B cell (primary cell): ENCODE data around the gene GIMD1. TPM values are rescaled to one million over a fixed set of nuclear protein-coding genes. Genes with fewer than 3 reads are reported as not detected.
"Not testable (repeated sequence)": the region's sequence is repeated elsewhere in the genome, so short reads cannot be mapped to it uniquely, and the experiment has no call there.

Experiments used
- ATAC-seq: fragments of 200-7000 bp; cut with Tn5 transposase; one replicate; pipeline ENCODE4 v1.10.0; 2021; ENCODE audit warnings: low read depth, mild to moderate bottlenecking, moderate number of reproducible peaks, moderate library complexity
- CTCF ChIA-PET: fragments of 350-600 bp; sonication (Branson Sonifier 250); formaldehyde crosslinking; loops from one replicate; lab custom pipeline; 2021; ENCODE audit warnings: antibody characterized with exemption, inconsistent platforms; lab: Charles Lee
- POLR2A ChIA-PET: fragments of 350-600 bp; sonication (Branson Sonifier 250); formaldehyde crosslinking; loops from one replicate; lab custom pipeline; 2021; ENCODE audit warnings: antibody characterized with exemption; lab: Charles Lee
- DNase-seq: peaks from one replicate; pipeline ENCODE4 v3.0.0; 2013
- H2AFZ ChIP-seq: 2 replicates; pipeline ENCODE4 v1.6.1; 2012; ENCODE audit warnings: mild to moderate bottlenecking, low read depth, low read length; ENCODE audit not compliant: insufficient read depth, poor library complexity, severe bottlenecking
- H3K27ac ChIP-seq, 2 donors: 1 replicate in 1 of 2; 2 replicates in 1 of 2; pipeline ENCODE4 v1.5.1; 2012 to 2013; ENCODE audit warnings: low read length in 2 of 2, mild to moderate bottlenecking in 2 of 2, moderate library complexity in 1 of 2
- H3K27me3 ChIP-seq, 4 experiments: fragments of 200-600 bp in 1 of 4; sonication (generic) in 1 of 4; replicated peaks in 1 of 4; 1 replicate in 2 of 4; 2 replicates in 2 of 4; pipeline versions ENCODE4 v1.6.1 to v1.7.0; 2013 to 2016; ENCODE audit warnings: low read length in 3 of 4, mild to moderate bottlenecking in 2 of 4, mixed read lengths in 1 of 4, moderate library complexity in 1 of 4; ENCODE audit not compliant: insufficient read depth in 4 of 4, control insufficient read depth in 3 of 4; ENCODE audit errors: control extremely low read depth in 1 of 4
- H3K36me3 ChIP-seq, 2 experiments: replicated peaks in 1 of 2; 1 replicate in 1 of 2; 2 replicates in 1 of 2; pipeline versions ENCODE4 v1.6.1 to v1.7.1; 2013; ENCODE audit warnings: low read length in 1 of 2; ENCODE audit not compliant: insufficient read depth in 2 of 2, control insufficient read depth in 1 of 2; ENCODE audit errors: control extremely low read depth in 1 of 2, extremely low read depth in 1 of 2
- H3K4me1 ChIP-seq, 2 donors: fragments of 200-600 bp in 1 of 2; sonication (generic) in 1 of 2; 1 replicate in 1 of 2; 2 replicates in 1 of 2; pipeline versions ENCODE4 v1.5.1 to v1.6.1; 2013 to 2017; ENCODE audit warnings: low read length in 2 of 2; ENCODE audit not compliant: control insufficient read depth in 2 of 2, insufficient read depth in 2 of 2
- H3K4me2 ChIP-seq: replicated peaks from 2 replicates; pipeline ENCODE3; 2012; ENCODE audit warnings: mild to moderate bottlenecking, low read depth, low read length; ENCODE audit not compliant: poor library complexity, severe bottlenecking
- H3K4me3 ChIP-seq, 5 experiments: fragments of 200-600 bp in 1 of 5; sonication (generic) in 1 of 5; 1 replicate in 3 of 5; 2 replicates in 2 of 5; pipeline versions ENCODE4 v1.5.1 to v1.7.0; 2011 to 2016; ENCODE audit warnings: low read length in 4 of 5, mild to moderate bottlenecking in 4 of 5, low read depth in 2 of 5, control low read depth in 1 of 5, moderate library complexity in 1 of 5; ENCODE audit not compliant: insufficient read depth in 1 of 5; ENCODE audit errors: control extremely low read depth in 1 of 5, extremely low read depth in 1 of 5
- H3K79me2 ChIP-seq: fragments of 200-600 bp; sonication (generic); one replicate; pipeline ENCODE4 v1.6.0; 2016; ENCODE audit warnings: low read length; ENCODE audit not compliant: control insufficient read depth, insufficient read depth
- H3K9ac ChIP-seq: fragments of 200-600 bp; sonication (generic); 2 replicates; pipeline ENCODE4 v1.6.1; 2017; ENCODE audit warnings: mild to moderate bottlenecking, low read length, moderate library complexity
- H3K9me3 ChIP-seq, 3 donors: one replicate each; pipeline versions ENCODE4 v1.6.1 to v1.7.1; 2013; ENCODE audit warnings: low read length in 2 of 3; ENCODE audit not compliant: control insufficient read depth in 2 of 3, insufficient read depth in 1 of 3; ENCODE audit errors: control extremely low read depth in 1 of 3
- H4K20me1 ChIP-seq: 2 replicates; pipeline ENCODE4 v1.6.0; 2012; ENCODE audit warnings: mild to moderate bottlenecking, low read length; ENCODE audit not compliant: insufficient read depth, control insufficient read depth, poor library complexity, severe bottlenecking
- H3K27ac Mint-ChIP-seq: one replicate; pipeline ENCODE4 v1.8.0; 2021; ENCODE audit warnings: mixed read lengths
- H3K27me3 Mint-ChIP-seq: one replicate; pipeline ENCODE4 v1.8.0; 2021; ENCODE audit warnings: mixed read lengths
- H3K4me1 Mint-ChIP-seq: one replicate; pipeline ENCODE4 v1.8.0; 2021; ENCODE audit warnings: mixed read lengths
- H3K4me3 Mint-ChIP-seq: one replicate; pipeline ENCODE4 v1.8.0; 2021; ENCODE audit warnings: mixed read lengths
- H3K9me3 Mint-ChIP-seq: one replicate; pipeline ENCODE4 v1.8.0; 2022; ENCODE audit warnings: mixed read lengths; ENCODE audit not compliant: insufficient read depth
- EZH2 ChIP-seq: IDR thresholded peaks from 2 replicates; pipeline ENCODE4 v1.6.1; 2012; ENCODE audit warnings: borderline replicate concordance, low read depth, mild to moderate bottlenecking, moderate library complexity, low read length; ENCODE audit not compliant: insufficient read depth, poor library complexity, severe bottlenecking
- WGBS: methylation state at CpG from one replicate; pipeline ENCODE4 v1.1.5; 2013; ENCODE audit warnings: missing lambda C conversion rate; ENCODE audit not compliant: insufficient coverage; 5-methylcytosine and 5-hydroxymethylcytosine counted together
- intact Hi-C: fragments of 100-400 bp; cut with micrococcal nuclease; formaldehyde crosslinking; loops from one replicate; pipeline ENCODE4 v1.10.0; 2022
- polyA plus RNA-seq: library from polyadenylated mRNA; depleted of rRNA; stranded (reverse); fragments of >200 nt; gene quantifications from 2 replicates; pipeline ENCODE4 v1.2.3, GENCODE V29; 2012
- total RNA-seq, 2 donors: library from RNA; stranded (reverse); fragments of 120-200 nt in 1 of 2; gene quantifications; 1 replicate in 1 of 2; 2 replicates in 1 of 2; pipeline versions ENCODE4 v1.2.3 to v1.2.4, GENCODE V29; 2013 to 2022
- TF ChIP-seq, protein P1 (sequence below): fragments of 200-600 bp; IDR thresholded peaks from one replicate; pipeline ENCODE4 v1.8.0; 2022; ENCODE audit warnings: antibody characterized with exemption, mild to moderate bottlenecking

Gene GIMD1
- total and polyA plus RNA-seq, 2 donors (not counting 1 experiment from before 2014, with no cell fraction given) = not detected

- no peak overlapping the region for H3K27ac ChIP-seq
These were observed 42.8 kb downstream of the GIMD1 start for GRCh38 chr4:106325800-106326199.

GRCh38 chr4:106323119-106323518, 45.5 kb downstream of the GIMD1 start:
- Histone ChIP-seq H3K4me3 (no peak overlapping the region), H4K20me1 (no peaks in the 10 kb centered on the region), H3K9me3 (peaks cover 0 to 8% (median 0%) of the 10 kb centered on the region in 3 donors), H2AFZ (no peak overlapping the region), H3K9ac (no peak overlapping the region), H3K79me2 (peaks cover 38% of the 10 kb centered on the region), H3K4me2 (no peak overlapping the region), H3K36me3 (peaks cover 0 to 26% of the 10 kb centered on the region in 2 experiments), H3K27me3 (no peaks in the 10 kb centered on the region), H3K27ac (no peak overlapping the region), H3K4me1 (peaks cover 0 to under 1% of the 10 kb centered on the region in 2 donors)
- H3K4me1 Mint-ChIP-seq = peaks cover 9% of the 10 kb centered on the region
- POLR2A ChIA-PET = no interaction called here
- H3K27me3 Mint-ChIP-seq = no peaks in the 10 kb centered on the region
- DNase-seq (no peak), ATAC-seq (no peak)
- H3K27ac Mint-ChIP-seq = no peak overlapping the region
- H3K4me3 Mint-ChIP-seq = no peak overlapping the region
- H3K9me3 Mint-ChIP-seq = no peaks in the 10 kb centered on the region
- CTCF ChIA-PET = no interaction called here
- intact Hi-C loops = no loop called here
- TF ChIP-seq, protein P1, sequence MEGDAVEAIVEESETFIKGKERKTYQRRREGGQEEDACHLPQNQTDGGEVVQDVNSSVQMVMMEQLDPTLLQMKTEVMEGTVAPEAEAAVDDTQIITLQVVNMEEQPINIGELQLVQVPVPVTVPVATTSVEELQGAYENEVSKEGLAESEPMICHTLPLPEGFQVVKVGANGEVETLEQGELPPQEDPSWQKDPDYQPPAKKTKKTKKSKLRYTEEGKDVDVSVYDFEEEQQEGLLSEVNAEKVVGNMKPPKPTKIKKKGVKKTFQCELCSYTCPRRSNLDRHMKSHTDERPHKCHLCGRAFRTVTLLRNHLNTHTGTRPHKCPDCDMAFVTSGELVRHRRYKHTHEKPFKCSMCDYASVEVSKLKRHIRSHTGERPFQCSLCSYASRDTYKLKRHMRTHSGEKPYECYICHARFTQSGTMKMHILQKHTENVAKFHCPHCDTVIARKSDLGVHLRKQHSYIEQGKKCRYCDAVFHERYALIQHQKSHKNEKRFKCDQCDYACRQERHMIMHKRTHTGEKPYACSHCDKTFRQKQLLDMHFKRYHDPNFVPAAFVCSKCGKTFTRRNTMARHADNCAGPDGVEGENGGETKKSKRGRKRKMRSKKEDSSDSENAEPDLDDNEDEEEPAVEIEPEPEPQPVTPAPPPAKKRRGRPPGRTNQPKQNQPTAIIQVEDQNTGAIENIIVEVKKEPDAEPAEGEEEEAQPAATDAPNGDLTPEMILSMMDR = no peak
- TF ChIP-seq EZH2 = no peak

More at GRCh38 chr4:106325800-106326199, 42.8 kb downstream of the GIMD1 start:
- no peak for DNase-seq
- H3K79me2 ChIP-seq = peaks cover 14% of the 10 kb centered on the region
- Mint-ChIP-seq H3K27ac (no peak overlapping the region), H3K27me3 (no peaks in the 10 kb centered on the region), H3K9me3 (no peaks in the 10 kb centered on the region), H3K4me1 (peaks cover 5% of the 10 kb centered on the region), H3K4me3 (no peak overlapping the region)
- no peaks in the 10 kb centered on the region for H3K4me1 ChIP-seq
- TF ChIP-seq, protein P1 = no peak
- no peak for TF ChIP-seq EZH2
- peaks cover 0 to 35% of the 10 kb centered on the region in 2 experiments for H3K36me3 ChIP-seq
- no peaks in the 10 kb centered on the region for H3K27me3 ChIP-seq
- H3K9ac ChIP-seq = no peak overlapping the region
- intact Hi-C loops = no loop called here
- no peaks in the 10 kb centered on the region for H4K20me1 ChIP-seq
- H3K4me3 ChIP-seq = no peak overlapping the region
- H2AFZ ChIP-seq = no peak overlapping the region
- H3K4me2 ChIP-seq = no peak overlapping the region
- peaks cover 0 to 6% (median 0%) of the 10 kb centered on the region in 3 donors for H3K9me3 ChIP-seq
- POLR2A ChIA-PET = no interaction called here
- CTCF ChIA-PET = no interaction called here
- ATAC-seq = no peak

DNA sequence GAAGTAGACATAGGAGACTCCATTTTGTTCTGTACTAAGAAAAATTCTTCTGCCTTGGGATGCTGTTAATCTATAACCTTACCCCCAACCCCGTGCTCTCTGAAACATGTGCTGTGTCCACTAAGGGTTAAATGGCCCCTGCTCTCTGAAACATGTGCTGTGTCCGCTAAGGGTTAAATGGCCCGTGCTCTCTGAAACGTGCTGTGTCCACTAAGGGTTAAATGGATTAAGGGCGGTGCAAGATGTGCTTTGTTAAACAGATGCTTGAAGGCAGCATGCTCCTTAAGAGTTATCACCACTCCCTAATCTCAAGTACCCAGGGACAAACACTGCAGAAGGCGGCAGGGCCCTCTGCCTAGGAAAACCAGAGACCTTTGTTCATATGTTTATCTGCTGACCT, 46.8 kb downstream of the GIMD1 start:
- DNase-seq, H4K20me1 ChIP-seq, H3K4me3 ChIP-seq, H2AFZ ChIP-seq, intact Hi-C loops, H3K27me3 Mint-ChIP-seq, H3K9me3 Mint-ChIP-seq, H3K4me2 ChIP-seq, H3K27ac Mint-ChIP-seq, H3K27me3 ChIP-seq, H3K4me3 Mint-ChIP-seq, POLR2A ChIA-PET, H3K4me1 Mint-ChIP-seq, ATAC-seq, CTCF ChIA-PET, H3K9ac ChIP-seq, H3K9me3 ChIP-seq, H3K27ac ChIP-seq: not testable (repeated sequence)
- WGBS = 100% methylated on average over 1 of the region's 6 CpGs
- Histone ChIP-seq H3K79me2 (peaks cover 51% of the 10 kb centered on the region), H3K4me1 (peaks cover 12 to 13% of the 10 kb centered on the region in 2 donors), H3K36me3 (peaks cover 0 to 13% of the 10 kb centered on the region in 2 experiments)
